Thymus (tissue), 14 donors: ENCODE data around the gene ZNF569. TPM values are rescaled to one million over a fixed set of nuclear protein-coding genes. Genes with fewer than 3 reads are reported as not detected.
A peak's percentile ranks its signal among the peaks of the same experiment; 100 is the strongest.

ENCODE experiments used
- DNase-seq, 9 donors: peaks; one replicate each; pipeline ENCODE4 v3.0.0-alpha.2; 2013; ENCODE audit warnings: low spot score in 9 of 9, low read depth in 6 of 9, missing footprints in 1 of 9
- H3K27ac ChIP-seq, 2 donors: one replicate each; pipeline ENCODE4 v1.5.1; 2013; ENCODE audit warnings: control low read depth in 1 of 2, low read depth in 1 of 2, low read length in 1 of 2, mild to moderate bottlenecking in 1 of 2, moderate library complexity in 1 of 2
- H3K27me3 ChIP-seq, 2 donors: one replicate each; pipeline ENCODE4 v1.5.1; 2013; ENCODE audit warnings: low read length in 1 of 2; ENCODE audit not compliant: control insufficient read depth in 2 of 2, insufficient read depth in 1 of 2
- H3K36me3 ChIP-seq, 2 donors: one replicate each; pipeline ENCODE4 v1.5.1; 2013; ENCODE audit warnings: low read length in 1 of 2, mild to moderate bottlenecking in 1 of 2, moderate library complexity in 1 of 2; ENCODE audit not compliant: control insufficient read depth in 2 of 2, insufficient read depth in 2 of 2
- H3K4me1 ChIP-seq, 2 donors: one replicate each; pipeline ENCODE4 v1.5.1; 2013; ENCODE audit warnings: low read length in 2 of 2; ENCODE audit not compliant: control insufficient read depth in 2 of 2, insufficient read depth in 2 of 2
- H3K4me3 ChIP-seq, 2 donors: one replicate each; pipeline ENCODE4 v1.5.1; 2013; ENCODE audit warnings: low read length in 2 of 2, control low read depth in 1 of 2, mild to moderate bottlenecking in 1 of 2
- H3K9me3 ChIP-seq, 2 donors: one replicate each; pipeline ENCODE4 v1.5.1; 2013; ENCODE audit warnings: low read length in 1 of 2, mild to moderate bottlenecking in 1 of 2; ENCODE audit not compliant: control insufficient read depth in 2 of 2, insufficient read depth in 1 of 2
- WGBS: extraction: QIAGEN DNeasy Blood & Tissue Kit; methylation state at CpG from one replicate; pipeline ENCODE4 v1.1.7; 2013; 5-methylcytosine and 5-hydroxymethylcytosine counted together
- long read RNA-seq, 10 donors: transcript quantifications; one replicate each; lab custom pipeline, GENCODE V29; 2026
- polyA plus RNA-seq: library from polyadenylated mRNA; stranded (reverse); fragments of 200-250 nt; gene quantifications from one replicate; pipeline ENCODE4 v1.2.3, GENCODE V29; 2013
- total RNA-seq: library from RNA; stranded (reverse); fragments of 120-200 nt; gene quantifications from one replicate; pipeline ENCODE4 v1.2.4, GENCODE V29; 2013
- donor health status: healthy.

ZNF569 gene
- total RNA-seq (7.8 TPM), polyA plus RNA-seq (6.8 TPM)
- long read RNA-seq, donor 1 = 0 reads
- long read RNA-seq, donor 2, full-length matches to known transcripts = 1 of 1 reads
- long read RNA-seq, donor 2, partial matches to known transcripts = 0 of 1 reads
- long read RNA-seq, donor 2, other reads (novel, unspliced or antisense) = 0 of 1 reads
- long read RNA-seq, donor 3, full-length matches to known transcripts = 3 of 3 reads
- long read RNA-seq, donor 3, partial matches to known transcripts = 0 of 3 reads
- long read RNA-seq, donor 3, other reads (novel, unspliced or antisense) = 0 of 3 reads
- long read RNA-seq, donor 4 = 0 reads
- long read RNA-seq, donor 5, full-length matches to known transcripts = 1 of 1 reads
- long read RNA-seq, donor 5, partial matches to known transcripts = 0 of 1 reads
- long read RNA-seq, donor 5, other reads (novel, unspliced or antisense) = 0 of 1 reads
- long read RNA-seq, donor 6, full-length matches to known transcripts = 1 of 1 reads
- long read RNA-seq, donor 6, partial matches to known transcripts = 0 of 1 reads
- long read RNA-seq, donor 6, other reads (novel, unspliced or antisense) = 0 of 1 reads
- long read RNA-seq, donor 7, full-length matches to known transcripts = 1 of 6 reads
- long read RNA-seq, donor 7, partial matches to known transcripts = 5 of 6 reads
- long read RNA-seq, donor 7, other reads (novel, unspliced or antisense) = 0 of 6 reads
- long read RNA-seq, donor 8 = 0 reads
- long read RNA-seq, donor 9, full-length matches to known transcripts = 1 of 1 reads
- long read RNA-seq, donor 9, partial matches to known transcripts = 0 of 1 reads
- long read RNA-seq, donor 9, other reads (novel, unspliced or antisense) = 0 of 1 reads
- long read RNA-seq, donor 10, full-length matches to known transcripts = 1 of 1 reads
- long read RNA-seq, donor 10, partial matches to known transcripts = 0 of 1 reads
- long read RNA-seq, donor 10, other reads (novel, unspliced or antisense) = 0 of 1 reads

- peaks cover 12 to 13% of the 10 kb centered on the region in 2 donors for H3K4me1 ChIP-seq
- peak within 1 kb of the TSS; percentile 88 to 91 for H3K4me3 ChIP-seq
- no peaks in the 10 kb centered on the region for H3K27me3 ChIP-seq
- peaks cover 0 to 20% of the 10 kb centered on the region in 2 donors for H3K9me3 ChIP-seq
- under 1% methylated on average over 62 of the region's 62 CpGs for WGBS
- peaks cover 17 to 18% of the 10 kb centered on the region in 2 donors for H3K36me3 ChIP-seq
- peak; percentile 90 to 98 (median 94) for DNase-seq
- peak within 1 kb of the TSS; percentile 97 for H3K27ac ChIP-seq
Observed at GRCh38 chr19:37466798-37467607, at the start of gene ZNF569. Gene ZNF569, minus strand, starts transcription at chr19:37467444. Its CDS starts 22,523 bp downstream, at chr19:37444921.

- WGBS = 33% methylated on average over 2 of the region's 2 CpGs
- Histone ChIP-seq H3K9me3 (peaks cover 3% of the 10 kb centered on the region in 2 donors), H3K4me1 (no peaks in the 10 kb centered on the region), H3K36me3 (no peaks in the 10 kb centered on the region), H3K4me3 (no peak overlapping the region), H3K27ac (no peak overlapping the region), H3K27me3 (no peaks in the 10 kb centered on the region)
- no peak for DNase-seq
Observed at GRCh38 chr19:37513397-37513796, 46.2 kb upstream of the ZNF569 start.

GRCh38 chr19:37511821-37512220 is 44.6 kb upstream of the ZNF569 start:
- DNase-seq = no peak
- no peak overlapping the region for H3K27ac ChIP-seq
- no peaks in the 10 kb centered on the region for H3K27me3 ChIP-seq
- no peak overlapping the region for H3K4me3 ChIP-seq
- no peaks in the 10 kb centered on the region for H3K4me1 ChIP-seq
- no peaks in the 10 kb centered on the region for H3K36me3 ChIP-seq
- peaks cover 2% of the 10 kb centered on the region in 2 donors for H3K9me3 ChIP-seq
- WGBS = 98% methylated on average over 3 of the region's 3 CpGs

DNA sequence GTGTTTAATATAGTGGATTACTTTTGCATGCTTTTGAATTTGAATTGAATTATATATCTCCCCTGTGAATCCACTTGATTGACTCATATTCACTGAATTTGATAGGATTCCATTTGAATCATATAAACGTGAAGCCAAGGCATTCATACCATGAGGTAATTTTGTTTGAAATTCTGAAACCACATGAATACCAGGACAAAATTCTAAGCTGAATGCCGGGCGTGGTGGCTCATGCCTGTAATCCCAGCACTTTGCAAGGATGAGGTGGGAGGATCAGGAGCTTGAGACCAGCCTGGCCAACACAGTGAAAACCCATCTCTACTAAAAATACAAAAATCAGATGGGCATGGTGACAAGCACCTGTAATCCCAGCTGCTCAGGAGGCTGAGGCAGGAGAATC is 43.9 kb upstream of the ZNF569 start:
- Histone ChIP-seq H3K9me3 (peaks cover 2 to 7% of the 10 kb centered on the region in 2 donors), H3K27me3 (no peaks in the 10 kb centered on the region), H3K27ac (no peak overlapping the region), H3K4me3 (no peak overlapping the region), H3K36me3 (no peaks in the 10 kb centered on the region), H3K4me1 (no peaks in the 10 kb centered on the region)
- WGBS = 96% methylated on average over 3 of the region's 3 CpGs
- no peak for DNase-seq

GRCh38 chr19:37507167-37507464 is 39.9 kb upstream of the ZNF569 start:
- H3K27me3 ChIP-seq = no peaks in the 10 kb centered on the region
- H3K4me3 ChIP-seq = peak overlapping the region; percentile 48 to 66
- 7% methylated on average over 9 of the region's 9 CpGs for WGBS
- no peak for DNase-seq
- peaks cover 0 to 6% of the 10 kb centered on the region in 2 donors for H3K4me1 ChIP-seq
- no peaks in the 10 kb centered on the region for H3K36me3 ChIP-seq
- peak overlapping the region in 1 of 2 donors; percentile 90 for H3K27ac ChIP-seq
- peaks cover 2 to 15% of the 10 kb centered on the region in 2 donors for H3K9me3 ChIP-seq

GRCh38 chr19:37506387-37507166 is 39.3 kb upstream of the ZNF569 start, which contains the start of gene ZNF793:
Gene ZNF793, plus strand, starts transcription at chr19:37506939. Its CDS starts 16,501 bp downstream, at chr19:37523440.
- DNase-seq = peak; percentile 36 to 84 (median 50)
- H3K9me3 ChIP-seq = peaks cover 1 to 15% of the 10 kb centered on the region in 2 donors
- H3K4me3 ChIP-seq = peak within 1 kb of the TSS; percentile 48 to 66
- 2% methylated on average over 40 of the region's 40 CpGs for WGBS
- H3K36me3 ChIP-seq = no peaks in the 10 kb centered on the region
- no peaks in the 10 kb centered on the region for H3K27me3 ChIP-seq
- H3K4me1 ChIP-seq = peaks cover 0 to 6% of the 10 kb centered on the region in 2 donors
- peak within 1 kb of the TSS; percentile 90 to 95 for H3K27ac ChIP-seq

DNA sequence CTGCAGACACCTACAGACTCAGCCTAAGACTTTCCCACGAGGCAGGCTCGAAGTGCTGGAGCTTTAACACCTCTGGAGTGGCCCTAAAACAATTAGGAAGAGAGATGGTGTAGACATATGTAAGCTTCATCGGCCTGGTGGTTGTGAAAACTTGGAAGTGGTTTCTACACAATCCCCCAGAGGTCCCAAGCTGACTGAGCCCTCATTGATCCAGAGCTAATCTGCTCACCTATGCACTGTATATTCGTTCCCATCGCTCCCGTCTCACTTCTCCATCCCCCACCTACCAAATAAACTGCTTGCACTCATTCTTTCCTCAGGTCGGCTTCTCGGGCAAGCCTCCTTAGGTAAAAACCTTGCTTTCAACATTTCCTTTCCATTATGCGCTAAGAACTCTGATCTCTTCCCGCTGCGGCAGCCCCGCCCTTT is 38.7 kb upstream of the ZNF569 start:
- Histone ChIP-seq H3K27me3 (no peaks in the 10 kb centered on the region), H3K36me3 (no peaks in the 10 kb centered on the region), H3K4me1 (peaks cover 0 to 6% of the 10 kb centered on the region in 2 donors), H3K27ac (peak overlapping the region; percentile 90 to 95), H3K9me3 (peaks cover 1 to 19% of the 10 kb centered on the region in 2 donors), H3K4me3 (peak overlapping the region; percentile 48 to 66)
- 10% methylated on average over 12 of the region's 12 CpGs for WGBS
- no peak for DNase-seq

DNA sequence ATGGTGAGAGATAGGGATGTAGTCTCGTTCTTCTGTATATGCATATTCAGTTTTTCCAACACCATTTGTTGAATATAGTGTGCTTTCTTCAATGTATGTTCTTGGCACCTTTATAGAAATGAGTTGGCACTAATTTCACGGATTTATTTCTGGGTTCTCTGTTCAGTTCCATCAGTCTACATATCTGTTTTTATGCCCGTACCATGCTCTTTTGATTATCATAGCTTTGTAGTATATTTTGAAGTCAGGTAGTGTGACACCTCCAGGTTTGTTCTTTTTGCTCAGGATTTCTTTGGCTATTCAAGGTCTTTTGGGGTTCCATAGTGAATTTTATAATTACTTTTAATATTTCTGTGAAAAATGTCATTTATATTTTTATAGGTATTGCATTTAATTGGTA is 25.0 kb upstream of the ZNF569 start:
- no peak overlapping the region for H3K27ac ChIP-seq
- no peak for DNase-seq
- 82% methylated on average over 3 of the region's 3 CpGs for WGBS
- H3K4me1 ChIP-seq = no peaks in the 10 kb centered on the region
- no peaks in the 10 kb centered on the region for H3K36me3 ChIP-seq
- H3K9me3 ChIP-seq = peaks cover 0 to 8% of the 10 kb centered on the region in 2 donors
- no peak overlapping the region for H3K4me3 ChIP-seq
- H3K27me3 ChIP-seq = no peaks in the 10 kb centered on the region
